Right kidney (tissue), 1 donor: ENCODE measurements around the gene KRTAP10-9.
"Not testable (repeated sequence)": the region's sequence is repeated elsewhere in the genome, so short reads cannot be mapped to it uniquely, and the experiment has no call there.

Experiments
- DNase-seq: peaks from one replicate; pipeline ENCODE4 v3.0.0-alpha.2; 2016

KRTAP10-9 gene

DNA sequence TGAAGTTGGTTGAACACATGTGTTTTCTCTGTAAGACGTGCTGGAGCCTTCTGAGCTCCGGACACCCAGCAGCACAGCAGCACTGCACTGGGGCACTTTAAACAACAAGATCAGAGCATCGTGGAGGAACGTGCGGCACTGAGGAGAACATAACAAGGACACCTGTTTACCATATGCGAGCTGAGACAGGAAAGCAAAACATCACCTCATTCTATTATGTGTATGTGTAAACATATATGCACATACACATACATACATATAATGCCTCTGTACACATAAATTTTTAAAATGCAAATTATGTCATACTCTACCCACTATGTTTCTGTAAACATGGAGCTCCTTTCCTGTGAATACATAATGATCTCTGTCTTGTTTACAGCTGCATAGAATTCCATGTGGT, 31.4 kb upstream of the KRTAP10-9 start:
- DNase-seq, result no peak

DNA sequence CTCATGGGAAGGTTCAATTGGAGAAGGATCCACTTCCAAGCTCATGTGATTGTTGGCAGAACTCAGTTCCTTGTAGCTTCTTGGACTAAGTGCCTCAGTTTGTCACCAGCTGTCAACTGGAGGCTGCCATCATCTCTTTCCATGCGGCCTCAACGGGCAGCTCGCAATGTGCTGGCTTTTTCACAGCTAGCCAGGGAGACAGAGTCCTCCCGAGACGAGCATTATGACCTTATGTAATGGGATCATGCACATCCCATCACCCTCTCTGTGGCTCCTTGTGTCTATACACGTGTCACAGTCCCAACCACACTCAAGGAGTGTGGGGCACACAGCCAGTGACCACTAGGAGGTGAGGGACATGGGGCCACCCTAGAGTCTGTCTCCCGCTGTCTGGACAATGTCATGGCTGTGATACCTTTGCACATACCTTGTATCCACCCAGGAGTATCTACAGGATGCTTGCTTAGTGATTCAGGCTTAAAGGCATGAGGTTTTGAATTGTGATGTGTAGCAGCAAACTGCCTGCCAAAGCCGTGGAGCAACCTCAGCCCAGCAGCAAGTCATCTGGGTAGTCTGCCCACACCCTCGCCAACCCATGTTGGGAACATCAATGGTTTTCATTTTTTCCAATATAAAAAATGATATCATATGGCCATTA, 30.7 kb upstream of the KRTAP10-9 start:
- no peak for DNase-seq

DNA sequence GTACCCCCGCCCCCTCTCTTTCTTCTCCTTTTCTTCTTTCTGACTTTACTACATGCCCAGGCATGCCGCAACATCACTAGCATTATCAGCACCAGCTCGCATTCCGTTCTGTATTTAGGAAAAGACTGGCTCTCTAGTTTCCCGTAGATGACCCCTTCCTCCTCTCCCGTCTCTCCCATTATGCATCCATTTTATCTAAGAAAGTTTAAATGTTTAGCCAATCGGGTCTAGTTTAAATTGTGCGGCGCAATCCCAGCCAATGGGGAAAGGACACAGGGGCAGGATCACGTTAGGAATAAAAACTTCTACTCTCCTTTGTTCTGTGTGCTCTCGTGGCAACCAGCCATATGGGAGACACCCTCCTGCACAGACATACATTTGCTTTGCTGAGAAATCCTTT, 28.8 kb upstream of the KRTAP10-9 start:
- no peak for DNase-seq

DNA sequence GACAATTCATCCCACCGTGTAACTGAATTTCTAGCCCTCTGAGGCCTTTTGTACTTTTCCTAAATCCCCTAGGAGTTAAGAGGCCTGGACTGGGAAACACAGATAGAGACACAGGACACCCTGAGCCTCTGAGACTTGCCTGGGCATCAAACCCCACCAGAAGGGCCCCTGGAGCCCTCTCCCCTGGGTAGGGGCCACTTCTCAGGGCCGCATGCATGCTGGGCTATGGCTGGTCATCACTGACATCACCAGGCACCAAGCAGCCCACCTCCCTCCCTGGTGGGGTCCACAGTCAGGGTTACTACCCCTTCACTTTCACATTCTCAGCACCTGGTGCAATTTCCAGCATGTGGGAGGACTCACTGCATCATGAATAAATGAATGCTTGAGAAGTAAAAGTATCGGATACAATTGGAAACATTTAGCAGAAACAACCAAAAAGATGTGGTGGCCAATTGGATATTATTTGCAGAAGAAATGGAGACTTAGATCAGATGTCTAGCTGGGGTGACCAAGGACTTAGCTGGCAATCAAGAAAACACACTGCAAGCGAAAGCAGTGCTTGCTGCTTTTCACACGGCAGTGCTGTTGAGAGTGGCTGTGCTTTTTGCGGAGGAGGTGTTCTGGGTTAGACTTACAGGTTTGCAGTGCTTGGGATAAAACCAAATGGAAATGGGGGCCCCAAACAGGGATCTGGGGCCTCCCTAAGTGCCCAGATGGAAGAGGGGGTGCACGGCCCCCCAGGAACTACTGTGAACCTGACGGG, 27.4 kb upstream of the KRTAP10-9 start:
- DNase-seq, result no peak

DNA sequence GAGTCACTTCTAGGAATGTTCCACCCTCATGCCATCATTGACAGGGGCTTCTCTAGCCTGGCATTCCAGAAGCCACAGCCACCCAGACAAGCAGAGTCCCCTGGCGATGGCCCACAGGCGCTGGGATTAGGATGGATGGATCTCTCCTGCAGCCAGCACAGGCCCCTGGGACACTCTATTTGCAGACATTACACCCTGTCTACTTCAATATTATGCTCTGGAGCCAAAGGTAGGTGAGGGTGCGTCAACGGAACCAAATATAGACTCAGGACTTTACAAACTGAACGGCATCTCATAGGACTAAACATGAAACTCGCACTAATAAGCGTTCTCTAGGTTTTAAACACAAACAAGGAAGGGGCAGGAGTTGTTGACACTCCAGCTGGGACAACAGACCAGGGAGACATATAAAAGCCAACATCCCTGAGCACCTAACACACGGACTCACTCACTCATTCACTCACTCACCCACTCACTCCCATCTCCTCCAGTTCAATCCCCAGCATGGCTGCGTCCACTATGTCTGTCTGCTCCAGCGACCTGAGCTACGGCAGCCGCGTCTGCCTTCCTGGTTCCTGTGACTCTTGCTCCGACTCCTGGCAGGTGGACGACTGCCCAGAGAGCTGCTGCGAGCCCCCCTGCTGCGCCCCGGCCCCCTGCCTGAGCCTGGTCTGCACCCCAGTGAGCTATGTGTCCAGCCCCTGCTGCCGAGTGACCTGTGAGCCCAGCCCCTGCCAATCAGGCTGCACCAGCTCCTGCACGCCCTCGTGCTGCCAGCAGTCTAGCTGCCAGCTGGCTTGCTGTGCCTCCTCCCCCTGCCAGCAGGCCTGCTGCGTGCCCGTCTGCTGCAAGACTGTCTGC, 26.5 kb upstream of the KRTAP10-9 start, which contains the start of gene KRTAP10-7:
TSS of gene KRTAP10-7 (plus strand) at position 480 of the 861 bp plus-strand sequence. CDS start at position 505, 25 bp downstream.
- DNase-seq, result not testable (repeated sequence)

DNA sequence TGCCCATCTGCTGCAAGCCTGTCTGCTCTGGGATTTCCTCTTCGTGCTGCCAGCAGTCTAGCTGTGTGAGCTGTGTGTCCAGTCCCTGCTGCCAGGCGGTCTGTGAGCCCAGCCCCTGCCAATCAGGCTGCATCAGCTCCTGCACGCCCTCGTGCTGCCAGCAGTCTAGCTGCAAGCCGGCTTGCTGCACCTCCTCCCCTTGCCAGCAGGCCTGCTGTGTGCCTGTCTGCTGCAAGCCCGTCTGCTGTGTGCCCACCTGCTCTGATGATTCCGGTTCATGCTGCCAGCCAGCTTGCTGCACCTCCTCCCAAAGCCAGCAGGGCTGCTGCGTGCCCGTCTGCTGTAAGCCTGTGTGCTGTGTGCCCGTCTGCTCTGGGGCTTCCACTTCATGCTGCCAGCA, 25.8 kb upstream of the KRTAP10-9 start:
- not testable (repeated sequence) for DNase-seq

DNA sequence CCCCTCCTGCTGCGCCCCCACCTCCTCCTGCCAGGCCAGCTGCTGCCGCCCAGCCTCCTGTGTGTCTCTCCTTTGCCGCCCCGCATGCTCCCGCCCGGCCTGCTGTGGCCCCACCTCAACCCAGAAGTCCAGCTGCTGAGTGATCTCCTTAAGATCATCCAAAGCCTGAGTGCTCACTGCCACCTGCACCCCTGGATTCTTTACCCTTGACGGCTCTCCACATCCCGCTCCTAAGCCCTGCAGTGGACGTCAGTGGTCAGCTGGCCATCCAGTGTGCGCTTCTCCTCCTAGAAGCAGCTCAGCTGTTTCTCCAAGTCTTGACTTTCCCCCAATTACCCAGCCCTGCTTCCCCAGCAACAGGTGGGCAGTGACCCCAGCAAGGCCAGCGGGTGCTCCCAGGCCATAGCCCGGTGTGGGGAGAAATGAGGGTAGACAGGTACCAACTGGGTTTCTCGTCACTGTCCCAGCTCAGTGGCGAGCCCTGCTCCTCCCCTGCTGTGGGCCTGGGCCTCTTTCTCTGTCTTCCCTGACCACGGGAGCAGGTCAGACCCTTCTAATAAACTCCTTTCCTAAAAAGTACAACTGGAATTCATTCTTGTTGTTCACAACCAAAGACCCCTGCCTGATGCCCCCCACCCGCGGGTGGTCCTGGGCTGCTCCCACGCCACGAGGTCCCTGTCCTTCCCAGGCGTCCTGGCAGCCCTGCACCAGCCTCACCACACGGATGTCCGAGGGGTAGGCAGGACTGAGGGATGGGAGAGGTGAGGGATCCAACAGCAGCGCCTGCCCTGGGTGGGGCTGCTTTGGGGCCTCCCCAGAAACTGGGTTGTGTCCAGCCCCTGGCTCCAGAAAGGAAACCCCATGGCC, 25.1 kb upstream of the KRTAP10-9 start:
- DNase-seq, result no peak

DNA sequence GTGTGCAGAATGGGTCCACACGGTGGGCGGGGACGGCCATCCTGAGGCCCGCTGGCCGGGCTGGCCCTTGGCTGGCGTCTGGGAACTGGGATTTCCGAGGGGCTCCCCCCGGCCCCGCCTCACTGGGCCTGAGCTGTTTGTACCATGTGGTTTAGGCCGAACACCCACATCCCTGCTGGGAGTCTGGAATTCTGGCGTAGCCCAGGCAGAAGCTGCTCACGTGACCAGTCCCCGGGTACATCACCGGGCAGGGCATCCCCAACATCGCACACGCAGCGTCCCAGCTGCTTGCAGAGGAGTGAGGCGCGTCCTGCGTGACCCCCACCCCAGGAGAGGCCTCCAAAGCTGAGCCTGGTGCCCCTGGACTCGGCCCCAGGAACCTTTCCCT, 24.4 kb upstream of the KRTAP10-9 start:
- DNase-seq, result no peak

DNA sequence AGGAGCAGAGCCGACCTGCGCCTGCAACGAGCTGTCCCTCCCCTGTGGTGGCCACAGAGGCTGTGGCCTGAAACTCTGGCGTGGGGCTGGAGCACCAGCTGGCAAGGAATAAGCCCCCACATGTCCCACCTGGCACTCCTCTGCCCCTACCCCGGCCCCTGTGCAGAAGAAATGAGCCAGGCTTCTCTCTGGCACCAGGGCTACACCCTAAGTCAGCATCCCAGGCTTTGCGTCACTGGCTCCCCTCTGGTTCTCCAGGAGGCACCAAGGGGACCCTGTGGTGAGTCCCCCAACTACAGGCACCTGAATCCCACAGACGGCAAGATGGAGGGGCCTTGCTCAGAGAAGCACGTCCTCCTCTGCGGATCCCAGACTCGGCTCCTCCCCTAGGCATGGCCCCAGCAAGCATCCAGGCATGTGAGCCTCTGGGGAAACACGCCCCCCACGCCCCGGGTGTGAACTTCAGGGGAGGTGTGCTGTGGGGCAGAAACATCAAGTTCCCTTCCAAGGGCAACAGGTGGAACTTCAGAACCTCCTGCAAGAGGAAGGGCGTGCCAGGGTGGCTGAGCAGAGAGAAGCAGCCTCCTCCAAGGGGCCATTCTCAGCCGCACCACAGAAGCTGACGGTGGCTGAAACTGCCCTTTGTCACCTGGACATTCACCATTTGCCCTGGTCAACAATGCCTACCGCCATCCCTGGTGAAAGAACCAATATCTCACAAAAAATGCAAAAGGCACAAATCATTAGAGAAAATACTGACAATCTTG, 23.6 kb upstream of the KRTAP10-9 start:
- DNase-seq, result no peak

DNA sequence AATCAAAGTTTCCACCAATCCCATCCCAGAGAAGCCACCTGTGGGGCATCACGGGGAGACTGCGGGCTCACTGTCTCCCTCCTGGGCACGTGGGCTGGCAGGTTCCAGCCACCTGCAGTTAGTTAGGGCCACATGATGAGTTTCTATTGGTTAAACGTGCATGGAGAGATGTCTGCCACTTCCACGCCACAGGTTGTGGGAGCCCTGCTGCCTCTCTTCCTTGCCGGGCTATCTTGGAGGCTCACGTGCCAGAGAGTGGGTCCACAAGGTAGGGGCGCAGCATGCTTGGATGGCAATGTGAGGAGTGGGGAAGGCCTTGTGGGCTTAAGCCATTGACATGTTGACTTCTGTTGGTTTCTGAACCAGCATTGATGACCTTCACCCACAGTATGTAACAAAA, 23.0 kb upstream of the KRTAP10-9 start:
- DNase-seq, result no peak

DNA sequence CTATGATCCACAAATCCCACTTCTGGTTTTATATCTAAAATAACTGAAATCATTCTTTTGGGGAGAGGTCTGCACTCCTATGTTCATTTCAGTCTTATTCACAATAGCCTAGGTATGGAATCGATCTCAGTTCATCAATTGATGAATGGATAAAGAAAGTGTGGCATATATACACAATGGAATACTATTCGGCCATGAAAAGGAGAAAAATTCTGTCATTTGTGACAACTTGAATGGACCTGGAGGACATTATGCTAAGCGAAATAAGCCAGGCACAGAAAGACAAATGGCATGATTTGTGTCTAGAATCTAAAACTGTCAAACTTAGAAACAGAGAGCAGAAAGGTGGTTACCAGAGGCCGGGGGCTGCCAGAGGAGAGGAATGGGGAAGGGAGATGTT, 20.4 kb upstream of the KRTAP10-9 start:
- DNase-seq, result no peak

DNA sequence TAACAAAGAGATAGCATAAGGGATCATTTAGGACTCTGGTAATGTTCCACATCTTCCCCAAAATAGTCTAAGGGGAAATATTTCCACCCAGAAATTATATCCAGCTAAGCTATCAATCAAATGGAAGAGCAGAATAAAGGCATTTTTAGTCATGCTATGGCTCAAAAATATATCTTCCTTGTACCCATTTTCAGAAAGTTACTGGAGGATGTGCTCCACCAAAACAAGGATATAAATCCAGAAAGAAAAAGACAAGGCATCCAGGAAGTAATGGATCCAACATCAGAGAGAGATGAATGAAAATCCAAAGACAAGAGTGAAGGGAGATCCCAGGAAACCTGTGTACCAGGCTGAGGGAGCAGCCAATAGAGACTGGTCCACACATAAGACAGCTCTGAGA, 17.7 kb upstream of the KRTAP10-9 start:
- DNase-seq, result no peak

DNA sequence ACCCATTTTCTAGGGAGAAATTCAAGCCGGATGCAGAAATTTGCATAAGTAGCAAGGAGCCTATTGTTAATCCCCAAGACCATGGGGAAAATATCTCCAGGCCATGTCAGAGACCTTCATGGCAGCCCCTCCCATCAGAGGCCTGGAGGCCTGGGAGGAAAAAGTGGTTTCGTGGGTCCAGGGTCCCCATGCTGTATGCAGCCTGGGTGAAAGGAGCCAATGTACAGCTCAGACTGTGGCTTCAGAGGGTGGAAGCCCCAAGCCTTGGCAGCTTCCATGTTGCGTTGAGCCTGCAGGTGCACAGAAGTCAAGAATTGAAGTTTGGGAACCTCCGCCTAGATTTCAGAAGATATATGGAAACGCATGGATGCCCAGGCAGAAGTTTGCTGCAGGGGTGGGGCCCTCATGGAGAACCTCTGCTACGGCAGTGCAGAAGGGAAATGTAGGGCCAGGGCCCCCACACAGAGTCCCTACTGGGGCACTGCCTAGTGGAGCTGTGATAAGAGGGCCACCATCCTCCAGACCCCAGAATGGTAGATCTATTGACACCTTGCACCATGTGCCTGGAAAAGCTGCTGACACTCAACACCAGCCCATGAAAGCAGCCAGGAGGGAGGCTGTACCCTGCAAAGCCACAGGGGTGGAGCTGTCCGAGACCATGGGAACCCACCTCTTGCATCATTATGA, 16.6 kb upstream of the KRTAP10-9 start:
- not testable (repeated sequence) for DNase-seq

DNA sequence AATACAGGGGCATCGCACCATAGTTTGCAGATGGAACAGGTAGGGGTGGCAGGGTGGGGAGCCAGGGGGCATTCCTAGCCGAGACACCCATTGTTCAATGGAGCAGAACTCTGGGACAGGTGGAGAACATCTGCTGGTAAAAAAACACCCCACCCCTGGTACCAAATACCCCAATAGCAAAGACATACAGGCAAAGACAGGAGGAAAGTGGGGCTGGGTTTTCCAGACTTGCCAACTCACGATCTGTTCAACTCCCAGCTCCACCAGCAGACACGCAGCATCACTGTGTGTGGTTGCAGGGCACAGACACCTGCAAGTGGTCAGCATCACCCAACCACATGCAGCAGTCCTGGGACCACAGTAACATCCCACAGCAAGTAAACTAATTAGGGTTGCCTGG, 15.3 kb upstream of the KRTAP10-9 start:
- no peak for DNase-seq

DNA sequence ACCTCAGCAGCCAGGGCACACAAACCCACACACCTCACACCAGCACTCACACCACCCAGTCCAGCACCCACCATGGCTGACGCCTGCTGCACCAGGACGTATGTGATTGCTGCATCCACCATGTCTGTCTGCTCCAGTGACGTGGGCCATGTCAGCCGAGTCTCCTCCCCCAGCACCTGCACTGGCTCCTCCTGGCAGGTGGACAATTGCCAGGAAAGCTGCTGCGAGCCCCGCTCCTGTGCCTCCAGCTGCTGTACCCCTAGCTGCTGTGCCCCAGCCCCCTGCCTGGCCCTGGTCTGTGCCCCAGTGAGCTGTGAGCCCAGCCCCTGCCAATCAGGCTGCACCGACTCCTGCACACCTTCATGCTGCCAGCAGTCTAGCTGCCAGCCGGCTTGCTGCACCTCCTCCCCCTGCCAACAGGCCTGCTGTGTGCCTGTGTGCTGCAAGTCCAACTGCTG, 14.8 kb upstream of the KRTAP10-9 start, which contains the start of gene KRTAP10-8:
TSS of gene KRTAP10-8 (plus strand) at position 51 of the 458 bp plus-strand sequence. CDS start at position 73, 22 bp downstream.
- DNase-seq, result no peak

DNA sequence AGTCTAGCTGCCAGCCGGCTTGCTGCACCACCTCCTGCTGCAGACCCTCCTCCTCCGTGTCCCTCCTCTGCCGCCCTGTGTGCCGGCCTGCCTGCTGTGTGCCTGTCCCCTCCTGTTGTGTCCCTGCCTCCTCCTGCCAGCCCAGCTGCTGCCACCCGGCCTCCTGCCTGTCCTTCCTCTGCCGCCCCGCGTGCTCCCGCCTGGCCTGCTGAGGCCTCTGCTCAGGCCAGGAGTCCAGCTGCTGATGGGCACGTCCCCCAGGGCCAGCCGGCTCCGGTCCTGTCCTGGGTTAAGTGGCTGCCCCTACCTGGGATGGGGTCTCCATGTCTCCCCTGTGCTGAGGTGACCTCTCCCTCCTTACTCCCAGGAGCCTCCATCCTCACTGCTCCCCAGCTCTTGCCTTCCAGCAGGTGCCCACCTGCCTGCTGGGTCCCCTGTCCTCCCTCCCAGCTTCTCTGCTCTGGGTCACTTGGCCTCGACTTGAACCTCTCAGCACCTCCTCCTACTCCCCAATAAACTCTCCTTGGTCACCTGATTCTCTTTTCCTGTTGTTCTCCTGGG, 14.1 kb upstream of the KRTAP10-9 start:
- no peak for DNase-seq

DNA sequence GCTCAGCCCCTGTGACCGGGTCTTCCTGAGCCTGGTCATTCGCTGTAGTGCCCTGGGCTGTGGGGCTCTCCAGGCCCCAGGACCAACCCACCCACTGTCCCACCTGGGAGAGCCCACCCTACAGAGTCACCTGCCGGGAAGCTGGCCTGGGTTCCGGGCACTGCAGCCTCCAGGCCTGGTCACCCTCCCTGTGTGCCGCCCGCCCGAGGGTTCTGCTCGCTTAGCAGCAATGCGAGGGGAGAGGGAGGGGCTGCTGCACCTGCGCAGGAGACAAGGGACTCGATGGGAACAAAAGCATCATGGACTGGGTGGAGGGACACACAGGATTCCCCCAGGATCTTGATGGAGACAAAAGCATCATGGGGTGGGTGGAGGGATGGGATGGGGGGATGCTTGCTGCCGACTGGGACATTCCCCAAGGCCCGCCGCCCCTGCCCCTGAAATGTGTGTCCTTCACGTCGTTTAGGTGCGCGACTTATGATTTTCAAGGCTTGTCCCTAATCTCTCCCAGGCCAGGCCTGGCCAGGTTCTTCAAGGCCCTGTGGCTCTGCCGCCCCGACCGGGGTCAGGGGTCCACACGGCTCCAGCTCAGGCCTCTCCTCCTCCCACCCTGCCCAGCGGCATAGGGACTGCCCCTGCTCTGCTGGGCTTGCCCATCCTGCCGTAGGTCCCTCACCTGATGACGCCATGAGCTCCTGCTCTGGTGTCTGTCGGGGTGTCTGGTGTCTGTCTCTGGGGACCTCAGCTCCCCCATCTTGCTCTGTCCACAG, 13.3 kb upstream of the KRTAP10-9 start:
- DNase-seq, result no peak

DNA sequence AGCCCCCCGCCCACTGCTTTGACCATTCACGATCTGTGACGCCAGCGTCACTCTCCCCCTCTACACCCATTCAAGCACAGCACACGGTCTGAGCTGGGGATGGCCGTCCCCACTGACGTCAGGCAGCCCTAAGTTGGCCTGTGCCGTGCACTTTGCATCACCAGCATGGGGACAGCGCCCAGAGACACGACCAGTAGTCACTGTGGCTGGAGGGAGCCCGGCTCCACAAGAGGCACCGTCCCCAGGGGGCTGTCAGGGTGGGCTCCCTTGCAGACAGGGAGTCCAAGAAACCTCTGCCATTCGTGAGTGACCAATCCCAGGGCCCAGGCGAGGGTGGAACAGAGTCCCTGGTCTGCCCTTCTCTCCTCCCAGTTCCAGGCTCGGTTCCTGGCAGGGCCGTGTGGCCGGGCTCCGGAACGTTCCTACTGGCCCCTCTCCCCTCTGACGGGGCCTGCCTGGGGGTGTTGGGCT, 12.7 kb upstream of the KRTAP10-9 start:
- DNase-seq, result no peak

DNA sequence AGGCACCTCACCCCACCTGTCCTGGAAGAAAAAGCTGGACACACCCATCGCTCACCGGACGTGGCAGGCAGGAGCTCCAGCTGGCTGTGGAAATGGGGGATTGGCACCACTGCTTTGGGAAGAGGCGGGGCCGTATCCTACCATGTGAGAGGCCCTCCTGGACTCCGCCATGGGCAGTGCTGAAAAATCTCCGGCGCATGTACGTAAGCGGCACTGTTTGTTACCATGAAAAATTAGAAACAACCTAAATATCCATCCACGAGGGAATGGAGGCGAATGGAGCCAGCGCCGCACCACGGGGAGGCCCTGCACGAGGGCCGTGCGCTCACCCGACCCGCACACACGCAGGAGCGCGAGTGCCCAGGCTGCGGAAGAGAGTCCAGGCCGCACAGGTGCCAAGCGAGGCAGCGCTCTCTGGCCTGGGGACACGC, 11.9 kb upstream of the KRTAP10-9 start:
- no peak for DNase-seq
